Measurements from ENCODE around the gene PLLP. TPM values are rescaled to one million over a fixed set of nuclear protein-coding genes. Genes with fewer than 3 reads are reported as not detected.

PLLP gene
- total and polyA plus RNA-seq, 11 donors = 2.0 to 14.8 (median 2.8) TPM

- Histone ChIP-seq H3K27ac (no peak overlapping the region), H3K9me3 (no peaks in the 10 kb centered on the region), H3K4me3 (no peak overlapping the region), H3K36me3 (peaks cover 0 to 100% (median 99%) of the 10 kb centered on the region in 9 donors), H3K4me1 (no peaks in the 10 kb centered on the region), H3K27me3 (no peaks in the 10 kb centered on the region)
- intact Hi-C loops (cut with DNase I) = no loop called here
- DNase-seq (no peak), ATAC-seq (no peak)
- 87 to 93% (median 91%) methylated on average over 4 of the region's 4 CpGs for WGBS, 4 donors
- TF ChIP-seq POLR2A (IDR thresholded peaks at IDR 0.05) (no peak), CTCF (IDR thresholded peaks at IDR 0.05) (no peak)
These were observed 57.5 kb downstream of the PLLP start for GRCh38 chr16:57226701-57227621.

- no peaks in the 10 kb centered on the region for H3K4me1 ChIP-seq
- DNase-seq (no peak), ATAC-seq (no peak)
- no peak overlapping the region for H3K4me3 ChIP-seq
- intact Hi-C loops (cut with DNase I) = no loop called here
- TF ChIP-seq POLR2A (IDR thresholded peaks at IDR 0.05) (no peak), CTCF (IDR thresholded peaks at IDR 0.05) (no peak)
- H3K27me3 ChIP-seq = no peaks in the 10 kb centered on the region
- no peaks in the 10 kb centered on the region for H3K9me3 ChIP-seq
- no peak overlapping the region for H3K27ac ChIP-seq
- peaks cover 0 to 100% (median 99%) of the 10 kb centered on the region in 9 donors for H3K36me3 ChIP-seq
- 94 to 97% (median 97%) methylated on average over 7 of the region's 7 CpGs for WGBS, 4 donors
These were observed 58.5 kb downstream of the PLLP start for GRCh38 chr16:57225978-57226377.

GRCh38 chr16:57224651-57225335 lies 59.7 kb downstream of the PLLP start:
- ATAC-seq (no peak), DNase-seq (no peak)
- H3K4me1 ChIP-seq = no peaks in the 10 kb centered on the region
- H3K36me3 ChIP-seq = peaks cover 0 to 100% (median 98%) of the 10 kb centered on the region in 9 donors
- no peak overlapping the region for H3K27ac ChIP-seq
- intact Hi-C loops (cut with DNase I) = no loop called here
- H3K9me3 ChIP-seq = peaks cover 0 to 4% (median 0%) of the 10 kb centered on the region in 12 donors
- TF ChIP-seq CTCF (IDR thresholded peaks at IDR 0.05) (no peak), POLR2A (IDR thresholded peaks at IDR 0.05) (no peak)
- H3K4me3 ChIP-seq = no peak overlapping the region
- H3K27me3 ChIP-seq = no peaks in the 10 kb centered on the region
- WGBS, 4 donors = 89 to 98% (median 94%) methylated on average over 6 of the region's 6 CpGs

GRCh38 chr16:57223057-57223456 lies 61.4 kb downstream of the PLLP start:
- no peak overlapping the region for H3K27ac ChIP-seq
- WGBS, 4 donors = 88 to 94% (median 90%) methylated on average over 1 of the region's 1 CpG

More at GRCh38 chr16:57223057-57223456, 61.4 kb downstream of the PLLP start:
- H3K36me3 ChIP-seq = peaks cover 0 to 98% (median 95%) of the 10 kb centered on the region in 9 donors
- intact Hi-C loops (cut with DNase I) = no loop called here
- ATAC-seq (no peak), DNase-seq (no peak)
- no peak overlapping the region for H3K4me3 ChIP-seq
- no peaks in the 10 kb centered on the region for H3K27me3 ChIP-seq
- peaks cover 0 to 19% (median 5%) of the 10 kb centered on the region in 12 donors for H3K9me3 ChIP-seq
- TF ChIP-seq POLR2A (IDR thresholded peaks at IDR 0.05) (no peak), CTCF (IDR thresholded peaks at IDR 0.05) (no peak)
- no peaks in the 10 kb centered on the region for H3K4me1 ChIP-seq
